Spleen (tissue), 7 donors: ENCODE measurements around the gene MINDY4.

Source experiments
- CTCF ChIP-seq, 11 experiments: fragments of 200-600 bp in 7 of 11; fragments of 450-650 bp in 4 of 11; sonication (generic) in 4 of 11; IDR thresholded peaks in 8 of 11; conservative IDR thresholded peaks in 3 of 11; 1 replicate in 7 of 11; 2 replicates in 4 of 11; pipeline versions ENCODE4 v1.4.0 to v1.8.0; 2016 to 2021; ENCODE audit warnings: antibody characterized with exemption in 11 of 11, inconsistent platforms in 4 of 11, mild to moderate bottlenecking in 1 of 11
- POLR2AphosphoS5 ChIP-seq, 3 donors: sonication (generic); formaldehyde crosslinking; IDR thresholded peaks; one replicate each; pipeline ENCODE4 v1.5.1; 2017; ENCODE audit warnings: antibody characterized with exemption in 3 of 3
- donor health status: DM: no; HTN: no; CAD: no; lungs with moderate emphysema.
- donor health status: DM: no; HTN: no; CAD: no.
- donor health status: DM: no; HTN: no; CAD: no.

- TF ChIP-seq POLR2AphosphoS5 (IDR thresholded peaks at IDR 0.05) = no peak
- no peak for TF ChIP-seq CTCF (IDR thresholded peaks at IDR 0.05 in 8 of 11, conservative IDR thresholded peaks at IDR 0.05 in 3 of 11)
Observed at GRCh38 chr7:30867483-30867882, 96.3 kb downstream of the MINDY4 start.
